Colonic mucosa (tissue), 4 donors: ENCODE data around the gene ZDHHC11. TPM values are rescaled to one million over a fixed set of nuclear protein-coding genes. Genes with fewer than 3 reads are reported as not detected.

ENCODE experiments used
- DNase-seq: peaks from one replicate; pipeline ENCODE4 v3.0.0-alpha.2; 2020
- H3K27ac ChIP-seq: fragments of 200-600 bp; one replicate; pipeline ENCODE4 v1.8.0; 2021
- H3K27me3 ChIP-seq: fragments of 200-600 bp; one replicate; pipeline ENCODE4 v1.8.0; 2021
- H3K36me3 ChIP-seq: fragments of 200-600 bp; one replicate; pipeline ENCODE4 v1.8.0; 2021
- H3K4me1 ChIP-seq: fragments of 200-600 bp; one replicate; pipeline ENCODE4 v1.8.0; 2021; ENCODE audit warnings: mild to moderate bottlenecking
- H3K4me3 ChIP-seq: fragments of 200-600 bp; one replicate; pipeline ENCODE4 v1.8.0; 2021
- H3K9ac ChIP-seq, 2 donors: one replicate each; pipeline ENCODE4 v1.7.0; 2013; ENCODE audit warnings: control low read depth in 2 of 2, low read depth in 2 of 2, low read length in 2 of 2
- H3K9me3 ChIP-seq: fragments of 200-600 bp; one replicate; pipeline ENCODE4 v1.8.0; 2021
- intact Hi-C: fragments of 100-400 bp; cut with DNase I; formaldehyde crosslinking; loops from one replicate; pipeline ENCODE4 v1.14.1; 2022
- total RNA-seq, 2 donors: library from RNA; stranded (reverse); fragmentation: NEBNext Ultra II Directional in 1 of 2; extraction: Animal tissue kit (Norgen Biotek cat#: 25700) in 1 of 2; gene quantifications; one replicate each; pipeline ENCODE4 v1.2.1, GENCODE V29; 2021
- TF ChIP-seq, protein P1 (sequence below): fragments of 200-600 bp; IDR thresholded peaks from one replicate; pipeline ENCODE4 v1.8.0; 2022; ENCODE audit warnings: antibody characterized with exemption, mild to moderate bottlenecking
- donor health status: healthy.
- donor health status: DM: no; HTN: no; CAD: no.
- donor health status: DM: no; HTN: no; CAD: no.

ZDHHC11 gene
- total RNA-seq, 2 donors from 2014 or later = 2.9 to 7.8 TPM

DNA sequence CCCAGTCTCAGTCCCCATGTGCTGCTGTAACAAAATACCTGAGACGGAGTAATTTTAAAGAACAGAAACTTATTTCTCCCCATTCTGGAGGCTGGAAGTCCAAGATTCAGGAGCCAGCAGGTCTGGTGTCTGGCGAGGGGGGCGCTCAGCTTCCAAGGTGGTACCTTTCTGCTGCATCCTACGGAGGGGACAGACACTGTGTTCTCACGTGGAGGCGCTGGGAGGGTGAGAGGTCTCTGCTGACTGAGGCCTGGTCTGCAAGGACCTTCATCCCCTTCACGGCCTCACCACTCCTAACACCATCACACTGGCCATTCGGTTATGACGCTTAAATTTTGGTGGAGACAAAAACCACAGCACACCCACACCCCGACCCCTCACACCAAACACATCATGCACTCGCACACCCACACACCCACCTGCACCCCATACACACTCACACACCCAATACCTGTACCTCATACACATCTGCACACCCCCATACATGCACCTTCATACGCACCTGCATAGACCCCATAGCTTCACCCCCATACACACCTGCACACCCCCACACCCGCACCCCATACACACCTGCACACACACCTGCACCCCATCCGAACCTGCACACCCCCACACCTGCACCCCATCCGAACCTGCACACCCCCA is 9.8 kb upstream of the ZDHHC11 start:
- Histone ChIP-seq H3K4me3 (no peak overlapping the region), H3K4me1 (no peaks in the 10 kb centered on the region), H3K9ac (no peak overlapping the region), H3K9me3 (no peaks in the 10 kb centered on the region), H3K36me3 (no peaks in the 10 kb centered on the region), H3K27ac (no peak overlapping the region), H3K27me3 (no peaks in the 10 kb centered on the region)
- no peak for DNase-seq
- TF ChIP-seq, protein P1, sequence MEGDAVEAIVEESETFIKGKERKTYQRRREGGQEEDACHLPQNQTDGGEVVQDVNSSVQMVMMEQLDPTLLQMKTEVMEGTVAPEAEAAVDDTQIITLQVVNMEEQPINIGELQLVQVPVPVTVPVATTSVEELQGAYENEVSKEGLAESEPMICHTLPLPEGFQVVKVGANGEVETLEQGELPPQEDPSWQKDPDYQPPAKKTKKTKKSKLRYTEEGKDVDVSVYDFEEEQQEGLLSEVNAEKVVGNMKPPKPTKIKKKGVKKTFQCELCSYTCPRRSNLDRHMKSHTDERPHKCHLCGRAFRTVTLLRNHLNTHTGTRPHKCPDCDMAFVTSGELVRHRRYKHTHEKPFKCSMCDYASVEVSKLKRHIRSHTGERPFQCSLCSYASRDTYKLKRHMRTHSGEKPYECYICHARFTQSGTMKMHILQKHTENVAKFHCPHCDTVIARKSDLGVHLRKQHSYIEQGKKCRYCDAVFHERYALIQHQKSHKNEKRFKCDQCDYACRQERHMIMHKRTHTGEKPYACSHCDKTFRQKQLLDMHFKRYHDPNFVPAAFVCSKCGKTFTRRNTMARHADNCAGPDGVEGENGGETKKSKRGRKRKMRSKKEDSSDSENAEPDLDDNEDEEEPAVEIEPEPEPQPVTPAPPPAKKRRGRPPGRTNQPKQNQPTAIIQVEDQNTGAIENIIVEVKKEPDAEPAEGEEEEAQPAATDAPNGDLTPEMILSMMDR = no peak
- intact Hi-C loops = no loop called here

DNA sequence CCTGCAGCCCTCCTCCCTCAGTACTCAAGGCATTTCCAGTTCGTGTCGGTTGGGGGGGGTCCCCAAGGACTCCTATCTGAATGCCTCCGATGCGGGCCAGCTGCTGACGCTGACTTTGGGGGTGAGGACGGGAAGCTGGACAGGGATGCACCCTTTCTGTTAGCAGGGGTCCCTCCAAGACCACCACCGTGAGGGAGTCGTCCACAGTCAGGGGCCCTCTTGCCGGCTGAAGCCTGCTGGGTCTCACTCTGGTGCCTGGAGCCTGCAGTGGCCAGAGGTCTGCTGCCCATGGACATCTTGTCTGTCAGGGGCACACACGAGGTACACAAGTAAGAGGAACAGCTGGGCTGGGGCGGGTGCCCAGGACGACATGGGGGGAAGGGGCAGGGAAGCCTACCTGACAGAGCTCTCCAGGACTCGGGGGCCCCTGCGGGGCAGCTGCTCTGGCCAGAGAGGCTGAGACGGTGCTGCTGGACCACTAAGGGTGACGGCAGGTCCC is 9.1 kb upstream of the ZDHHC11 start:
- intact Hi-C loops = no loop called here
- Histone ChIP-seq H3K9me3 (no peaks in the 10 kb centered on the region), H3K27me3 (no peaks in the 10 kb centered on the region), H3K4me3 (no peak overlapping the region), H3K4me1 (no peaks in the 10 kb centered on the region), H3K9ac (no peak overlapping the region), H3K36me3 (no peaks in the 10 kb centered on the region), H3K27ac (no peak overlapping the region)
- no peak for DNase-seq
- TF ChIP-seq, protein P1 = no peak

- no peaks in the 10 kb centered on the region for H3K4me1 ChIP-seq
- no peak overlapping the region for H3K9ac ChIP-seq
- H3K27me3 ChIP-seq = no peaks in the 10 kb centered on the region
- TF ChIP-seq, protein P1 = no peak
- DNase-seq = no peak
- H3K4me3 ChIP-seq = no peak overlapping the region
- H3K36me3 ChIP-seq = no peaks in the 10 kb centered on the region
- H3K9me3 ChIP-seq = no peaks in the 10 kb centered on the region
- no peak overlapping the region for H3K27ac ChIP-seq
- intact Hi-C loops = no loop called here
Measured at GRCh38 chr5:859391-859790, 8.6 kb upstream of the ZDHHC11 start.

DNA sequence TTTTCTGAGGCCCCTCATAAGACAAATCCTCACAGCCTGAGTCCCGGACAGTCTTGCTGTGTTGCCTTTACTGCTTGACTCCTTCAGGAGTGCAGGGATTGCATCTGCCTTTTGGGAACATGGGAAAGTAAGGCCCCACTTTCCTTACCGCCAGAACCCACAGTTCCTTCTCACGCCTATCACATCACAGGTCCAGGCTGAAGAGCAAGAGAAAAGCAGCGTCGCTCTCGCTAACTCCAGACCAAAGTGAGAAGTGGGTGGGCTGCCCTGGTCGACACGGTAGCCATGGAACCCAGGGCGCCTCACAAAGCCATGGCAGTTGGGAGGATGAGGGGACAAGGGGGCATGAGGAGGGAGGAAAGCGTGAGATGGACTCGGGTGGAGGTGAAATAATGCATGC is 7.9 kb upstream of the ZDHHC11 start:
- TF ChIP-seq, protein P1 = no peak
- Histone ChIP-seq H3K27me3 (no peaks in the 10 kb centered on the region), H3K9ac (no peak overlapping the region), H3K9me3 (no peaks in the 10 kb centered on the region), H3K4me3 (no peak overlapping the region), H3K4me1 (no peaks in the 10 kb centered on the region), H3K36me3 (no peaks in the 10 kb centered on the region), H3K27ac (no peak overlapping the region)
- intact Hi-C loops = no loop called here
- no peak for DNase-seq

- no peaks in the 10 kb centered on the region for H3K36me3 ChIP-seq
- TF ChIP-seq, protein P1 = no peak
- no peak for DNase-seq
- H3K9me3 ChIP-seq = no peaks in the 10 kb centered on the region
- intact Hi-C loops = no loop called here
- H3K4me3 ChIP-seq = no peak overlapping the region
- no peak overlapping the region for H3K27ac ChIP-seq
- H3K4me1 ChIP-seq = no peaks in the 10 kb centered on the region
- H3K27me3 ChIP-seq = no peaks in the 10 kb centered on the region
- H3K9ac ChIP-seq = no peak overlapping the region
Measured at GRCh38 chr5:856531-857425, 6.0 kb upstream of the ZDHHC11 start.
